ENCODE results near the gene OR7G2. TPM values are rescaled to one million over a fixed set of nuclear protein-coding genes. Genes with fewer than 3 reads are reported as not detected.
"Not testable (repeated sequence)": the region's sequence is repeated elsewhere in the genome, so short reads cannot be mapped to it uniquely, and the experiment has no call there.

Gene OR7G2
- total and polyA plus RNA-seq, 2 donors (not counting 1 experiment from before 2014, with no cell fraction given) = not detected

DNA sequence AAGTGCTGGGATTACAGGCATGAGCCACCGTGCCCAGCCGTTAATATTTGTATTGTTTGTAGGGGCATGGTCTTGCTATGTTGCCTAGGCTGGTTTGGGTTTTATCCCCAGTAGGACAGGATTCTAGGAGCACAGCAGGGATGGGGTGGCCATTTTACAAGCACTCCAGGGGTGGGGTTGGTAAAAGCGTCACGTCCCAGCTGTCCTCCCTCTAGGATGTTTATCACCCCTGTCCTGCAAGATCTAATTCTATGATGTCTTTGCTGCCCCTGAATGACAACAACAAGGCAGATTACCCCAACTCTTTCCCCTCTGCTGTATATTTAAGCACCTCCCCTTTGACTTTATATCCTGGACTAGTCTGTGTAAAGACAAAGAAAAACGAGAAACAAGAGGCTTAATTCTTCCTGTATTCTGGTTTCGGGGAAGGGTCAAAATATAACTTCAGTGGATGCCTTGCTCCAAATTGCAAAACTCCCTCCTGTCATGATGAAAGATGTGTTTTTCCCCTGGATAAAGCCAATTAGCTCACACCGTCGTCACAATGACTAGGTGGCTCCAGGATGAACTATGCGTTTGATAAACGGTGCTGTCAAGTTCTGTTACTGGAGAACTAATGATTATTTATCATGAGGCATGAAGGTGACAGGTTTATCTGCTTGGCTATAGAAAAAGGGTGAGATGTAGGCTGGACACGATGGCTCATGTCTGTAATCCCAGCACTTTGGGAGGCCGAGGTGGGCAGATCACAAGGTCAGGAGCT, 48.2 kb downstream of the OR7G2 start:
- H4K20me1 ChIP-seq (ENCODE audit: control insufficient read depth, insufficient read depth, low read length, poor library complexity, severe bottlenecking) = no peaks in the 10 kb centered on the region
- H3K9me3 ChIP-seq (ENCODE audit: control extremely low read depth in 1 of 3, control insufficient read depth in 2 of 3, insufficient read depth in 1 of 3, low read length in 2 of 3) = peaks cover 0 to 5% (median 0%) of the 10 kb centered on the region in 3 donors
- H3K4me1 ChIP-seq (ENCODE audit: control insufficient read depth in 2 of 2, insufficient read depth in 2 of 2, low read length in 2 of 2) = no peaks in the 10 kb centered on the region
- Mint-ChIP-seq H3K4me3 (no peak overlapping the region), H3K4me1 (no peaks in the 10 kb centered on the region), H3K9me3 (ENCODE audit: insufficient read depth) (no peaks in the 10 kb centered on the region), H3K27ac (no peak overlapping the region), H3K27me3 (no peaks in the 10 kb centered on the region)
- H3K4me2 ChIP-seq (replicated peaks; ENCODE audit: low read depth, low read length, poor library complexity, severe bottlenecking) = no peak overlapping the region
- no peak overlapping the region for H2AFZ ChIP-seq (ENCODE audit: insufficient read depth, low read depth, low read length, poor library complexity, severe bottlenecking)
- no peak for TF ChIP-seq EZH2 (IDR thresholded peaks at IDR 0.05; ENCODE audit: borderline replicate concordance, insufficient read depth, low read depth, low read length, poor library complexity, severe bottlenecking)
- TF ChIP-seq, protein P1, sequence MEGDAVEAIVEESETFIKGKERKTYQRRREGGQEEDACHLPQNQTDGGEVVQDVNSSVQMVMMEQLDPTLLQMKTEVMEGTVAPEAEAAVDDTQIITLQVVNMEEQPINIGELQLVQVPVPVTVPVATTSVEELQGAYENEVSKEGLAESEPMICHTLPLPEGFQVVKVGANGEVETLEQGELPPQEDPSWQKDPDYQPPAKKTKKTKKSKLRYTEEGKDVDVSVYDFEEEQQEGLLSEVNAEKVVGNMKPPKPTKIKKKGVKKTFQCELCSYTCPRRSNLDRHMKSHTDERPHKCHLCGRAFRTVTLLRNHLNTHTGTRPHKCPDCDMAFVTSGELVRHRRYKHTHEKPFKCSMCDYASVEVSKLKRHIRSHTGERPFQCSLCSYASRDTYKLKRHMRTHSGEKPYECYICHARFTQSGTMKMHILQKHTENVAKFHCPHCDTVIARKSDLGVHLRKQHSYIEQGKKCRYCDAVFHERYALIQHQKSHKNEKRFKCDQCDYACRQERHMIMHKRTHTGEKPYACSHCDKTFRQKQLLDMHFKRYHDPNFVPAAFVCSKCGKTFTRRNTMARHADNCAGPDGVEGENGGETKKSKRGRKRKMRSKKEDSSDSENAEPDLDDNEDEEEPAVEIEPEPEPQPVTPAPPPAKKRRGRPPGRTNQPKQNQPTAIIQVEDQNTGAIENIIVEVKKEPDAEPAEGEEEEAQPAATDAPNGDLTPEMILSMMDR (IDR thresholded peaks at IDR 0.05) = no peak
- POLR2A ChIA-PET = no interaction called here
- no peak overlapping the region for H3K9ac ChIP-seq (ENCODE audit: low read length)
- H3K27me3 ChIP-seq (replicated peaks in 1 of 4; ENCODE audit: control extremely low read depth in 1 of 4, control insufficient read depth in 3 of 4, insufficient read depth in 4 of 4, low read length in 3 of 4) = no peaks in the 10 kb centered on the region
- H3K4me3 ChIP-seq (ENCODE audit: control extremely low read depth in 1 of 5, extremely low read depth in 1 of 5, insufficient read depth in 1 of 5, low read depth in 2 of 5, low read length in 4 of 5) = no peak overlapping the region
- WGBS (ENCODE audit: insufficient coverage) = 85% methylated on average over 7 of the region's 12 CpGs
- intact Hi-C loops (cut with micrococcal nuclease) = no loop called here
- H3K36me3 ChIP-seq (replicated peaks in 1 of 2; ENCODE audit: control extremely low read depth in 1 of 2, control insufficient read depth in 1 of 2, extremely low read depth in 1 of 2, insufficient read depth in 2 of 2, low read length in 1 of 2) = no peaks in the 10 kb centered on the region
- no peak overlapping the region for H3K27ac ChIP-seq (ENCODE audit: low read length in 2 of 2)
- DNase-seq (no peak), ATAC-seq (ENCODE audit: low read depth) (no peak)
- no peaks in the 10 kb centered on the region for H3K79me2 ChIP-seq (ENCODE audit: control insufficient read depth, insufficient read depth, low read length)
- CTCF ChIA-PET = no interaction called here

DNA sequence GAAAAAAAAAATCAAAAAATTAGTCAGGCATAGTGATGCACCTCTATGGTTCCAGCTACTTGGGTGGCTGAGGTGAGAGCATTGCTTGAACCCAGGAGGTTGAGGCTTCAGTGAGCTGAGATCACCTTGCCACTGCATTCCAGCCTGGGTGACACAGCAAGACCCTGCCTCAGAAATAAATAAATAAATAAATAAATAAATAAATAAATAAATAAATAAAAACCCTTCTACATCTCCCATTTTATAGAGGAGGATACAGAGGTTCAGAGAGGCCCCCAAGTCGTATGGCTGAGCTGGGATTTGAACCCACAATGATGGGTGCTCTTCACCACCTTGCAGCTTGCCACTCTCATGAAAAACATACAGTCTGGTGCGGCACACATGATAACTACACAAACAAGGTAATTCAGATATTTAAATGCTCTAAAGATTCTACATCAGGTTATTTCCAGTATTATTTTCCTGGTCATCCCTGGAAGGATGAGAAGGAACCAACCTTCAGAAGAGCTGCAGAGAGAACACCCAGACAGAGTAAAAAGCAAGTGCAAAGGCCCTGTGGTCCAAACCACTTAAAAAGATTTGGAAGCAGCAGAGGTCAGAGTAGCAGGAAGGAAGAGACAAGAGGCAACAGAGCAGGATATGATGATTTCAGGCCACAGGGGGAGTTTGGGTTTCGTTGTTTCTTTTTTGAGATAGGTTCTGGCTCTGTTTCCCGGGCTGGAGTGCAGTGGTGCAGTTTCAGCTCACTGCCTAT, 49.6 kb downstream of the OR7G2 start:
- H3K27me3 ChIP-seq (replicated peaks in 1 of 4; ENCODE audit: control extremely low read depth in 1 of 4, control insufficient read depth in 3 of 4, insufficient read depth in 4 of 4, low read length in 3 of 4) = no peaks in the 10 kb centered on the region
- H3K9ac ChIP-seq (ENCODE audit: low read length) = no peak overlapping the region
- no peaks in the 10 kb centered on the region for H4K20me1 ChIP-seq (ENCODE audit: control insufficient read depth, insufficient read depth, low read length, poor library complexity, severe bottlenecking)
- H2AFZ ChIP-seq (ENCODE audit: insufficient read depth, low read depth, low read length, poor library complexity, severe bottlenecking) = no peak overlapping the region
- CTCF ChIA-PET = no interaction called here
- H3K27me3 Mint-ChIP-seq = no peaks in the 10 kb centered on the region
- no peak for ATAC-seq (ENCODE audit: low read depth)
- H3K36me3 ChIP-seq (replicated peaks in 1 of 2; ENCODE audit: control extremely low read depth in 1 of 2, control insufficient read depth in 1 of 2, extremely low read depth in 1 of 2, insufficient read depth in 2 of 2, low read length in 1 of 2) = no peaks in the 10 kb centered on the region
- H3K4me3 ChIP-seq (ENCODE audit: control extremely low read depth in 1 of 5, extremely low read depth in 1 of 5, insufficient read depth in 1 of 5, low read depth in 2 of 5, low read length in 4 of 5) = no peak overlapping the region
- H3K4me1 ChIP-seq (ENCODE audit: control insufficient read depth in 2 of 2, insufficient read depth in 2 of 2, low read length in 2 of 2) = no peaks in the 10 kb centered on the region
- H3K27ac ChIP-seq (ENCODE audit: low read length in 2 of 2) = no peak overlapping the region
- DNase-seq = no peak
- WGBS (ENCODE audit: insufficient coverage) = 82% methylated on average over 2 of the region's 4 CpGs
- H3K79me2 ChIP-seq (ENCODE audit: control insufficient read depth, insufficient read depth, low read length) = no peaks in the 10 kb centered on the region
- H3K9me3 ChIP-seq (ENCODE audit: control extremely low read depth in 1 of 3, control insufficient read depth in 2 of 3, insufficient read depth in 1 of 3, low read length in 2 of 3) = peaks cover 0 to 6% (median 0%) of the 10 kb centered on the region in 3 donors
- H3K27ac Mint-ChIP-seq = no peak overlapping the region
- no peak for TF ChIP-seq EZH2 (IDR thresholded peaks at IDR 0.05; ENCODE audit: borderline replicate concordance, insufficient read depth, low read depth, low read length, poor library complexity, severe bottlenecking)
- TF ChIP-seq, protein P1 (IDR thresholded peaks at IDR 0.05) = no peak
- intact Hi-C loops (cut with micrococcal nuclease) = no loop called here
- H3K4me3 Mint-ChIP-seq = no peak overlapping the region
- no peaks in the 10 kb centered on the region for H3K9me3 Mint-ChIP-seq (ENCODE audit: insufficient read depth)
- no peaks in the 10 kb centered on the region for H3K4me1 Mint-ChIP-seq
- H3K4me2 ChIP-seq (replicated peaks; ENCODE audit: low read depth, low read length, poor library complexity, severe bottlenecking) = no peak overlapping the region
- POLR2A ChIA-PET = no interaction called here

DNA sequence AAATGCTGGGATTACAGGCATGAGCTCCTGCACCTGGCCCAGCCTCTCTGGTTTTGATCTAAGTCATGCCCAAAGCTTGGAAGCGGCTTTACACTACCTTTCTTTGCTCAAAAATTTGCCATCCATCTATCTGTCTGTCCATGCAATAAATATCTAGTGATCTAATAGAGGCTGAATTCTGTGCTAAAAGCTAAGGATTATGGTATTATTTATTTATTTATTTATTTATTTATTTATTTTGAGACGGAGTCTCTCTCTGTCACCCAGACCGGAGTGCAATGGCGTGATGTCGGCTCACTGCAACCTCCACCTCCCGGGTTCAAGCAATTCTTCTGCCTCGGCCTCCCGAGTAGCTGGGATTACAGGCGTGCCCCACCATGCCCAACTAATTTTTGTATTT, 51.1 kb downstream of the OR7G2 start:
- H3K4me1 Mint-ChIP-seq; H3K4me2 ChIP-seq (replicated peaks; ENCODE audit: low read depth, low read length, poor library complexity, severe bottlenecking); H3K27ac Mint-ChIP-seq; H3K36me3 ChIP-seq (replicated peaks in 1 of 2; ENCODE audit: control extremely low read depth in 1 of 2, control insufficient read depth in 1 of 2, extremely low read depth in 1 of 2, insufficient read depth in 2 of 2, low read length in 1 of 2); intact Hi-C loops (cut with micrococcal nuclease); H3K9me3 Mint-ChIP-seq (ENCODE audit: insufficient read depth); DNase-seq; ATAC-seq (ENCODE audit: low read depth); H3K27ac ChIP-seq (ENCODE audit: low read length in 2 of 2); H3K4me3 Mint-ChIP-seq; H3K27me3 ChIP-seq (replicated peaks in 1 of 4; ENCODE audit: control extremely low read depth in 1 of 4, control insufficient read depth in 3 of 4, insufficient read depth in 4 of 4, low read length in 3 of 4); H3K4me3 ChIP-seq (ENCODE audit: control extremely low read depth in 1 of 5, extremely low read depth in 1 of 5, insufficient read depth in 1 of 5, low read depth in 2 of 5, low read length in 4 of 5); H3K27me3 Mint-ChIP-seq; H3K9me3 ChIP-seq (ENCODE audit: control extremely low read depth in 1 of 3, control insufficient read depth in 2 of 3, insufficient read depth in 1 of 3, low read length in 2 of 3); H4K20me1 ChIP-seq (ENCODE audit: control insufficient read depth, insufficient read depth, low read length, poor library complexity, severe bottlenecking); H3K4me1 ChIP-seq (ENCODE audit: control insufficient read depth in 2 of 2, insufficient read depth in 2 of 2, low read length in 2 of 2); H2AFZ ChIP-seq (ENCODE audit: insufficient read depth, low read depth, low read length, poor library complexity, severe bottlenecking); POLR2A ChIA-PET; H3K9ac ChIP-seq (ENCODE audit: low read length); H3K79me2 ChIP-seq (ENCODE audit: control insufficient read depth, insufficient read depth, low read length): not testable (repeated sequence)
- WGBS (ENCODE audit: insufficient coverage) = 97% methylated on average over 7 of the region's 9 CpGs
- CTCF ChIA-PET = interaction anchor here (1.1 kb wide), 1 partner anchor 402 kb away, joined by 3 read pairs; no protein-coding TSS in a partner anchor
